Temporal lobe (tissue), 1 donor: ENCODE measurements around the gene CDKN2AIPNL. TPM values are rescaled to one million over a fixed set of nuclear protein-coding genes. Genes with fewer than 3 reads are reported as not detected.

ENCODE experiments used
- total RNA-seq: library from RNA; depleted of rRNA; stranded (reverse); fragments of >200 nt; gene quantifications from one replicate; pipeline ENCODE4 v1.2.3, GENCODE V29; 2014

CDKN2AIPNL gene
- total RNA-seq, 1 donor from 2014 or later: 29.5 TPM

Other genes with a start within 250 kb of the CDKN2AIPNL start
- 186 TPM for gene SKP1, start 234.9 kb downstream of the CDKN2AIPNL start, total RNA-seq
- gene PPP2CA, start 185.8 kb downstream of the CDKN2AIPNL start, total RNA-seq: 90.2 TPM
- 10.8 TPM for gene CDKL3, start 44.7 kb downstream of the CDKN2AIPNL start, total RNA-seq
- gene UBE2B, start 40.3 kb downstream of the CDKN2AIPNL start, total RNA-seq: 48.4 TPM
- gene JADE2, start 113.8 kb upstream of the CDKN2AIPNL start, total RNA-seq: 3.4 TPM
- 19.2 TPM for gene SAR1B, start 220.9 kb upstream of the CDKN2AIPNL start, total RNA-seq
- gene SEC24A, start 236.9 kb upstream of the CDKN2AIPNL start, total RNA-seq: 19.7 TPM